Activated CD8-positive, alpha-beta T cell treated with anti-CD3 and anti-CD28 coated beads for 36 hours (primary cell): ENCODE results near the gene LRRC45. TPM values are rescaled to one million over a fixed set of nuclear protein-coding genes. Genes with fewer than 3 reads are reported as not detected.
A peak's percentile ranks its signal among the peaks of the same experiment; 100 is the strongest.
"Not testable (repeated sequence)": the region's sequence is repeated elsewhere in the genome, so short reads cannot be mapped to it uniquely, and the experiment has no call there.

Experiments
- ATAC-seq: fragments of 200-7000 bp; cut with Tn5 transposase; one replicate; pipeline ENCODE4 v1.10.0; 2021; ENCODE audit warnings: mild to moderate bottlenecking, moderate library complexity
- CTCF ChIA-PET: fragments of 350-600 bp; sonication (Branson Sonifier 250); formaldehyde crosslinking; loops from one replicate; lab custom pipeline; 2021; ENCODE audit warnings: antibody characterized with exemption; lab: Charles Lee
- POLR2A ChIA-PET: fragments of 350-600 bp; sonication (Branson Sonifier 250); formaldehyde crosslinking; loops from one replicate; lab custom pipeline; 2021; ENCODE audit warnings: antibody characterized with exemption; lab: Charles Lee
- DNase-seq: peaks from one replicate; pipeline ENCODE4 v3.0.0-alpha.2; 2020
- H3K27ac Mint-ChIP-seq: one replicate; pipeline ENCODE4 v1.8.0; 2021; ENCODE audit warnings: mild to moderate bottlenecking, mixed read lengths
- H3K27me3 Mint-ChIP-seq: one replicate; pipeline ENCODE4 v1.8.0; 2021; ENCODE audit warnings: mixed read lengths
- H3K36me3 Mint-ChIP-seq: one replicate; pipeline ENCODE4 v1.8.0; 2021; ENCODE audit warnings: low read depth, mixed read lengths
- H3K4me1 Mint-ChIP-seq: one replicate; pipeline ENCODE4 v1.8.0; 2021; ENCODE audit warnings: low read depth, mixed read lengths
- H3K4me3 Mint-ChIP-seq: one replicate; pipeline ENCODE4 v1.8.0; 2021; ENCODE audit warnings: mild to moderate bottlenecking, moderate library complexity, mixed read lengths
- H3K9me3 Mint-ChIP-seq: one replicate; pipeline ENCODE4 v1.8.0; 2021; ENCODE audit warnings: mixed read lengths
- CTCF ChIP-seq: fragments of 200-600 bp; IDR thresholded peaks from one replicate; pipeline ENCODE4 v1.8.0; 2022; ENCODE audit warnings: antibody characterized with exemption, mild to moderate bottlenecking
- intact Hi-C: fragments of 100-400 bp; cut with micrococcal nuclease; formaldehyde crosslinking; loops from one replicate; pipeline ENCODE4 v1.10.0; 2022
- total RNA-seq, 2 experiments: library from RNA; stranded (reverse); gene quantifications; one replicate each; pipeline ENCODE4 v1.2.3, GENCODE V29; 2021

Gene LRRC45
- total RNA-seq, 2 experiments from 2014 or later = 12.9 TPM

GRCh38 chr17:82036634-82037091 lies 13.6 kb downstream of the LRRC45 start:
- no peaks in the 10 kb centered on the region for H3K27me3 Mint-ChIP-seq
- peaks cover 15% of the 10 kb centered on the region for H3K4me1 Mint-ChIP-seq
- intact Hi-C loops = no loop called here
- peaks cover 6% of the 10 kb centered on the region for H3K36me3 Mint-ChIP-seq
- no peak overlapping the region for H3K27ac Mint-ChIP-seq
- H3K9me3 Mint-ChIP-seq = no peaks in the 10 kb centered on the region
- ATAC-seq (no peak), DNase-seq (no peak)
- peak overlapping the region; percentile 68 for H3K4me3 Mint-ChIP-seq
- CTCF ChIA-PET = interaction anchor here (1.3 to 4.5 kb wide), 3 partner anchors 15 to 118 kb away, joined by 3 to 40 read pairs (median 16); partner anchors contain the start of genes CENPX, LRRC45 and NOTUM
- no peak for TF ChIP-seq CTCF
- POLR2A ChIA-PET = interaction anchor here (0.5 to 2.1 kb wide), 6 partner anchors 11 to 196 kb away, joined by 3 to 6 read pairs (median 4); no protein-coding TSS in a partner anchor

- H3K9me3 Mint-ChIP-seq = no peaks in the 10 kb centered on the region
- ATAC-seq (peak; percentile 95), DNase-seq (peak; percentile 98)
- H3K27ac Mint-ChIP-seq = peak within 1 kb of the TSS; percentile 76
- peaks cover 15% of the 10 kb centered on the region for H3K4me1 Mint-ChIP-seq
- intact Hi-C loops = no loop called here
- no peaks in the 10 kb centered on the region for H3K27me3 Mint-ChIP-seq
- ChIA-PET POLR2A (interaction anchor here (0.5 to 1.7 kb wide), 11 partner anchors 12 to 167 kb away, joined by 3 to 5 read pairs (median 3); partner anchors contain the start of gene DUS1L), CTCF (interaction anchor here (0.6 to 4.5 kb wide), 19 partner anchors 9 to 436 kb away, joined by 3 to 40 read pairs (median 3); partner anchors contain the start of genes CENPX, DUS1L, LRRC45 and NOTUM)
- peaks cover 6% of the 10 kb centered on the region for H3K36me3 Mint-ChIP-seq
- peak within 1 kb of the TSS; percentile 68 for H3K4me3 Mint-ChIP-seq
- peak; percentile 80 for TF ChIP-seq CTCF
Observed at GRCh38 chr17:82037092-82037888, 14.2 kb downstream of the LRRC45 start, which contains the start of gene DCXR. Gene DCXR (minus strand): TSS chr17:82037697. CDS start chr17:82037682, 15 bp downstream.

GRCh38 chr17:82037889-82038195 lies 14.7 kb downstream of the LRRC45 start:
- no peak for DNase-seq
- ChIA-PET CTCF (interaction anchor here (0.6 to 4.5 kb wide), 18 partner anchors 10 to 437 kb away, joined by 3 to 40 read pairs (median 4); partner anchors contain the start of genes CENPX, DUS1L, LRRC45 and NOTUM), POLR2A (interaction anchor here (0.5 to 1.7 kb wide), 9 partner anchors 11 to 168 kb away, joined by 3 to 5 read pairs (median 3); partner anchors contain the start of gene DUS1L)
- ATAC-seq = no peak
- Mint-ChIP-seq H3K27me3 (no peaks in the 10 kb centered on the region), H3K9me3 (no peaks in the 10 kb centered on the region), H3K36me3 (peaks cover 6% of the 10 kb centered on the region), H3K4me1 (peaks cover 15% of the 10 kb centered on the region), H3K4me3 (peak overlapping the region; percentile 68), H3K27ac (peak overlapping the region; percentile 30)
- TF ChIP-seq CTCF = no peak
- intact Hi-C loops = no loop called here

GRCh38 chr17:82038796-82039409 lies 15.8 kb downstream of the LRRC45 start:
- H3K4me3 Mint-ChIP-seq, H3K27me3 Mint-ChIP-seq, H3K27ac Mint-ChIP-seq, DNase-seq, H3K9me3 Mint-ChIP-seq, H3K36me3 Mint-ChIP-seq, ATAC-seq, intact Hi-C loops: not testable (repeated sequence)
- POLR2A ChIA-PET = interaction anchor here (1.1 kb wide), 1 partner anchor 17 kb away, joined by 3 read pairs; no protein-coding TSS in a partner anchor
- H3K4me1 Mint-ChIP-seq = peaks cover 15% of the 10 kb centered on the region
- CTCF ChIA-PET = interaction anchor here (0.6 to 1.5 kb wide), 4 partner anchors 8 to 31 kb away, joined by 3 to 6 read pairs (median 3); no protein-coding TSS in a partner anchor

- peaks cover 6% of the 10 kb centered on the region for H3K36me3 Mint-ChIP-seq
- H3K9me3 Mint-ChIP-seq = no peaks in the 10 kb centered on the region
- POLR2A ChIA-PET = no interaction called here
- DNase-seq (no peak), ATAC-seq (no peak)
- CTCF ChIA-PET = interaction anchor here (1.6 kb wide), 1 partner anchor 9 kb away, joined by 4 read pairs; no protein-coding TSS in a partner anchor
- H3K4me1 Mint-ChIP-seq = peaks cover 15% of the 10 kb centered on the region
- TF ChIP-seq CTCF = no peak
- no peak overlapping the region for H3K27ac Mint-ChIP-seq
- intact Hi-C loops = no loop called here
- no peaks in the 10 kb centered on the region for H3K27me3 Mint-ChIP-seq
- no peak overlapping the region for H3K4me3 Mint-ChIP-seq
Observed at GRCh38 chr17:82039695-82040299, 16.7 kb downstream of the LRRC45 start.
